Fibroblast of pulmonary artery (primary cell): ENCODE results near the gene WDFY3.
A peak's percentile ranks its signal among the peaks of the same experiment; 100 is the strongest.

Experiments used
- DNase-seq: peaks from one replicate; pipeline ENCODE4 v3.0.0-alpha.2; 2010; ENCODE audit warnings: low read depth
- H3K4me3 ChIP-seq: replicated peaks from 2 replicates; pipeline ENCODE4 v1.5.1; 2011; ENCODE audit warnings: low read depth, mild to moderate bottlenecking, control low read depth, low read length, moderate library complexity
- TF ChIP-seq, protein P1 (sequence below): IDR thresholded peaks from 2 replicates; pipeline ENCODE4 v1.5.1; 2011; ENCODE audit warnings: mild to moderate bottlenecking, control low read depth, low read length, inconsistent platforms; ENCODE audit errors: missing control alignments

Gene WDFY3

DNA sequence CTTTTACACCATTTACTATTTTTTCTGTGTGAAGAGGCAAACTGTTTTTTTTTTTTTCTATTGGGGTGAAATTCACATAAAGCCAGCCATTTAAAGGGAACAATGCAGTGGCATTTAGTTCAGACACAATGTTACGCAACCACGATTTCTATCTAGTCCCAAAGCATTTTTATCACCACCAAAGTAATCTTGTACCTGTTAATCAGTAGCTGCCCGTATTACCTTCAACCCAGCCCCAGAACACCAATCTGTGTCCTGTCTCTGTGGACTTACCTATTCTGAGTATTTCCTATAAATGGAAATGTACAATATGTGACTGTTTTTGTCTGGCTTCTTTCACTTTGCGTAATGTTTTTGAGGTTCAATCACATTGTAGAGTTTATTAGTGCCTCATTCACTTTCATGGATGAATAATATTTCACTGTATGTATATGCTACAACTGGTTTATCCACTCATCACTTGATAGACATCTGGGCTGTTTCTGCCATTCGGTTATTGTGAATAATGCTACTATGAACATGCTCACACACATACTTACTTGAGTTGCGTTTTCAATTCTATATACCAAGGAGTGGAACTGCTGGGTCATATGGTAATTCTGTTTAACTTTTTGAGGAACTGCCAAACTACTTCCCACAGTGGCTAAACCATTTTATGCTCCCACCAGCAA is 267.4 kb downstream of the WDFY3 start:
- DNase-seq, result no peak
- TF ChIP-seq, protein P1, sequence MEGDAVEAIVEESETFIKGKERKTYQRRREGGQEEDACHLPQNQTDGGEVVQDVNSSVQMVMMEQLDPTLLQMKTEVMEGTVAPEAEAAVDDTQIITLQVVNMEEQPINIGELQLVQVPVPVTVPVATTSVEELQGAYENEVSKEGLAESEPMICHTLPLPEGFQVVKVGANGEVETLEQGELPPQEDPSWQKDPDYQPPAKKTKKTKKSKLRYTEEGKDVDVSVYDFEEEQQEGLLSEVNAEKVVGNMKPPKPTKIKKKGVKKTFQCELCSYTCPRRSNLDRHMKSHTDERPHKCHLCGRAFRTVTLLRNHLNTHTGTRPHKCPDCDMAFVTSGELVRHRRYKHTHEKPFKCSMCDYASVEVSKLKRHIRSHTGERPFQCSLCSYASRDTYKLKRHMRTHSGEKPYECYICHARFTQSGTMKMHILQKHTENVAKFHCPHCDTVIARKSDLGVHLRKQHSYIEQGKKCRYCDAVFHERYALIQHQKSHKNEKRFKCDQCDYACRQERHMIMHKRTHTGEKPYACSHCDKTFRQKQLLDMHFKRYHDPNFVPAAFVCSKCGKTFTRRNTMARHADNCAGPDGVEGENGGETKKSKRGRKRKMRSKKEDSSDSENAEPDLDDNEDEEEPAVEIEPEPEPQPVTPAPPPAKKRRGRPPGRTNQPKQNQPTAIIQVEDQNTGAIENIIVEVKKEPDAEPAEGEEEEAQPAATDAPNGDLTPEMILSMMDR, result no peak
- no peak overlapping the region for H3K4me3 ChIP-seq

DNA sequence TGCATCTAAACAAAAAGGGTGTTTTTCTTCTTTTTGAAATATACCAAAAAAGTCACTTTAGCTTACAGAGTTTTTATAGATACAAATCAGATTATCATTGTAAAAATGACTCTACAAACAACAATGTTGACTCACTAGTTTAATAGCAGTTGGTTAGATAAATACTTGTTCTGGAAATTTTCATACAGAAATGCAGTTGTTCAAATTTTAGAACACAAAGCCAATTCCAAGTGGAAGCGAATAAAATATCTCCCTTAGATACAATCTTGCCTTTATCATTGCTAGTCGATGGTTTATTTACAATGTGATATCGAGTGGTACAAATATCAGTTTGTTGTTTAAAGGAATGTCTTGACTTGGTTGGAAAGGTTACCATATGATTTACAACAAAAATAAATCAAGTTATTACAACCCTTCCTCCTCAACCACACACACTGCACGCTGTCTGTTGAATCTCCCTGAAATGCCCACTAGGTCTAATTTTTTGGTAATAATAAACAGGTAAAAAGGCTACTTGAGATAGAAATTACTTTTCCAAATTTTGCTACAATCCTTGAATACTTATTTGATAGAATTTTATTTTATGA is 268.8 kb downstream of the WDFY3 start:
- H3K4me3 ChIP-seq, result no peak overlapping the region
- no peak for DNase-seq
- TF ChIP-seq, protein P1, result no peak

DNA sequence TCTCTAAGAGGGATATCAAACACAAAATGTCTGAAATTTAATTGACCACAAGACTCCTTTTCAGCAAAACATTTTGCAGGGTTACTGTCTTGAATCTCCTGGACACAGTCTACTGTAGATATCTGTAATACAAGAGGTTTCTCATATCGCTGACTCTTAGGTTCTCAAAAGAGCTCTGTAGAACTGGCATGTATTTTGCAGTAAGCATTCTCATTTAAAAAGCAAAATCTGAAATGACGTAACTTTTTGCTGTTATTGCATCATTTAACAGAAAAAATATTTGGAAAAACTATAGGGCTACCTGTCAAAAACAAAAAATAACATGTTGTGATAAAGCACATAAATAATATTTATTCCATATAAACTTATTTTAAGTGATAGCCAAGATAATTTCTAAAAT is 269.3 kb downstream of the WDFY3 start:
- peak; percentile 28 for DNase-seq
- TF ChIP-seq, protein P1, result no peak

DNA sequence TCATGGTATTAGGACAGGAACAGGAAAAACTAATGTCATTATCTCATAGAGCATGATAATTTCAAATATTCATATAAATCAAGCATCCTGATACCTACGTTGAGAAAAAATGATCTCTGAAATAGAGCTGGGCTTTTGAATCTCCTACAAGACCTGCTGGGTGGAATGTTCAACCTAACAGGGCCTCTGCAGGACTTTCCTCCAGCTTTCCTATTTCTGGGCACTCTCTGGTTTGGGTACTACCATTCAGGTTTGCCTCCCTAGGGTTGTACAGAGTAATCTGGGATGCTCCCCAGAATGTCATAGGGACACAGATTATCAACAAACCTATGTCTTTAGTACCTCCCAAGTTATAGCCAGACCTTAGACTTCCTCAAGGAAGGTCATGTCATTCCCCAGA is 274.7 kb downstream of the WDFY3 start:
- no peak for DNase-seq
- H3K4me3 ChIP-seq, result no peak overlapping the region
- TF ChIP-seq, protein P1, result no peak

More for the DNA sequence above, 269.3 kb downstream of the WDFY3 start:
- no peak overlapping the region for H3K4me3 ChIP-seq

DNA sequence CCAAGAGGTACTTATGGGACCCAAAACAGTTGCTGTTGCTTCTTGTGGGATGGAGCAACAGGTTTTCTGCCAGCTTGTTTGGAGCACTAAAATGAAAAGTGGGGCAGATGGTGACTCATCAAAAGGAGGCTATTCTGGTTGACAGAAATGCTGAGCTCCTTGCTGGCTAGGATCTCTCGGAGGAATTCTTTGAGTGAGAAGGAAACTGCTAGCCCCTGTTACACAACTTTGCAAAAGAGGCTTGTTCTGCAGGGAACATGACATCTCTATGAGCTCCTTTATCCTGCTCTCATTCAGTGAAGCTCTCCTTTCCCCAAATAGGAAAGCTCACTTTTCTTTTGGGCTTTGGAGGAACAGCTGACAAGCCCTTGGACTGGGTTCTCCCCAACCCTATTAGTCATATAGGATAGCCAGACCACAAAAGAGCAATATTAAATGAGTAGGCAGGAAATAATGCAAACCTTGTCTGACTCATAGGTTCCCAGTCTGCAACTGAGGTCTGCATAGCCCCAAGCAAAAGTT is 275.3 kb downstream of the WDFY3 start:
- H3K4me3 ChIP-seq, result no peak overlapping the region
- DNase-seq, result peak; percentile 95
- TF ChIP-seq, protein P1, result no peak

DNA sequence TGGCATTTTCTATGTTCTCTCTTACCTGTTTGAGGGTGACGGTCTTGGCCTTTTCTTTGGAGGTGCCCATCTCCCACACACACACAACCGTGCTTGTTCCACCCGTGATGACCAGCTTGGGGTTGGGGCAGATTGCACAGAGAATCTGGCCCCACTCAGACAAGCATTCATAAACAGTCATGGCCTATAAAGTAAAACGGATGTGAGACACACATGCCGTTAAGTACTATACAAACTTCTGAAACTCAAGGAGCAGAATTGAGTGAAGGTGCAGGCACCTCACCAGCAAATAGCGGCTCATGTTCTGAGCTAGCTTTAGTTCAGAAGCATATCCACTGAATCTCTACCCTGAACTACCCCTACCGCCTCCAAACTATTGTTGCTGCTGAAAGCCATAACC is 276.0 kb downstream of the WDFY3 start:
- no peak overlapping the region for H3K4me3 ChIP-seq
- no peak for DNase-seq
- TF ChIP-seq, protein P1, result no peak
